SK-N-SH (cell line): ENCODE data around the gene SCNN1A. TPM values are rescaled to one million over a fixed set of nuclear protein-coding genes. Genes with fewer than 3 reads are reported as not detected.

Experiments
- CTCF ChIA-PET: fragments of 300-600, 350-600 bp; formaldehyde crosslinking; extraction: SDS; loops from one replicate; lab custom pipeline; 2021; lab: Yijun Ruan, JAX
- POLR2A ChIA-PET: fragments of 350-600 bp; sonication (Branson Sonifier 250); formaldehyde crosslinking; extraction: SDS; loops from one replicate; lab custom pipeline; 2020; ENCODE audit warnings: antibody characterized with exemption, inconsistent platforms; lab: Yijun Ruan, JAX
- DNase-seq: peaks from one replicate; pipeline ENCODE4 v3.0.0; 2012
- H2AFZ ChIP-seq: fragments of 200-600 bp; sonication (generic); 2 replicates; pipeline ENCODE4 v1.8.1; 2016; ENCODE audit warnings: antibody characterized with exemption, mild to moderate bottlenecking, low read depth
- H3F3A ChIP-seq: fragments of 200-600 bp; sonication (generic); replicated peaks from 2 replicates; pipeline ENCODE3; 2016; ENCODE audit warnings: antibody characterized with exemption, mild to moderate bottlenecking; ENCODE audit not compliant: insufficient read depth
- H3K27ac ChIP-seq, 2 experiments: fragments of 200-500 bp in 1 of 2; fragments of 200-600 bp in 1 of 2; sonication (Bioruptor generic) in 1 of 2; sonication (generic), shearing (Covaris generic) in 1 of 2; 2 replicates each; pipeline versions ENCODE4 v1.5.1 to v1.6.1; 2014 to 2016; ENCODE audit warnings: low read depth in 2 of 2, inconsistent platforms in 1 of 2, low read length in 1 of 2, mild to moderate bottlenecking in 1 of 2, mixed read lengths in 1 of 2
- H3K27me3 ChIP-seq: fragments of 200-600 bp; sonication (generic), shearing (Covaris generic); 2 replicates; pipeline ENCODE4 v1.6.1; 2016; ENCODE audit warnings: mixed run types; ENCODE audit not compliant: insufficient read depth
- H3K36me3 ChIP-seq, 2 experiments: fragments of 200-500 bp in 1 of 2; fragments of 200-600 bp in 1 of 2; sonication (Bioruptor generic) in 1 of 2; sonication (generic) in 1 of 2; replicated peaks in 1 of 2; 2 replicates each; pipeline versions ENCODE3 to v1.5.1; 2014 to 2016; ENCODE audit warnings: low read length in 1 of 2, mild to moderate bottlenecking in 1 of 2; ENCODE audit not compliant: insufficient read depth in 2 of 2, control insufficient read depth in 1 of 2
- H3K4me1 ChIP-seq, 2 experiments: fragments of 200-500 bp in 1 of 2; fragments of 200-600 bp in 1 of 2; sonication (Bioruptor generic) in 1 of 2; sonication (generic), shearing (Covaris generic) in 1 of 2; 2 replicates each; pipeline versions ENCODE4 v1.5.1 to v1.6.1; 2014 to 2016; ENCODE audit warnings: low read depth in 1 of 2, low read length in 1 of 2, mixed run types in 1 of 2; ENCODE audit not compliant: insufficient read depth in 2 of 2, control insufficient read depth in 1 of 2
- H3K4me2 ChIP-seq: fragments of 200-600 bp; sonication (generic), shearing (Covaris generic); 2 replicates; pipeline ENCODE4 v1.6.1; 2017; ENCODE audit warnings: mixed run types
- H3K4me3 ChIP-seq, 2 experiments: fragments of 200-500 bp in 1 of 2; fragments of 200-600 bp in 1 of 2; sonication (Bioruptor generic) in 1 of 2; sonication (generic), shearing (Covaris generic) in 1 of 2; 2 replicates each; pipeline versions ENCODE4 v1.5.1 to v1.8.1; 2014 to 2016; ENCODE audit warnings: low read depth in 2 of 2, inconsistent platforms in 1 of 2, low read length in 1 of 2, mild to moderate bottlenecking in 1 of 2, mixed read lengths in 1 of 2, moderate library complexity in 1 of 2
- H3K79me2 ChIP-seq: fragments of 200-600 bp; sonication (generic); 2 replicates; pipeline ENCODE4 v1.8.1; 2017; ENCODE audit warnings: mild to moderate bottlenecking; ENCODE audit not compliant: insufficient read depth
- H3K9ac ChIP-seq: fragments of 200-600 bp; sonication (generic); 2 replicates; pipeline ENCODE4 v1.6.1; 2017; ENCODE audit warnings: mixed run types
- H3K9me2 ChIP-seq: fragments of 200-600 bp; sonication (generic); 2 replicates; pipeline ENCODE4 v1.6.1; 2017; ENCODE audit warnings: mixed run types
- H3K9me3 ChIP-seq: fragments of 200-600 bp; sonication (generic); 2 replicates; pipeline ENCODE4 v1.6.1; 2017; ENCODE audit warnings: mixed run types, mild to moderate bottlenecking, moderate library complexity
- H4K20me1 ChIP-seq: fragments of 200-600 bp; sonication (generic); 2 replicates; pipeline ENCODE4 v1.6.1; 2017; ENCODE audit warnings: mild to moderate bottlenecking, mixed run types; ENCODE audit not compliant: insufficient read depth
- FOSL2 ChIP-seq: IDR thresholded peaks from 2 replicates; pipeline ENCODE4 v1.4.0; 2012; ENCODE audit warnings: low read depth, mild to moderate bottlenecking, moderate library complexity, borderline replicate concordance
- FOXJ3 ChIP-seq: sonication (generic); formaldehyde crosslinking; IDR thresholded peaks from 2 replicates; pipeline ENCODE4 v1.5.1; 2020; ENCODE audit warnings: mild to moderate bottlenecking, missing genetic modification reagents
- FOXM1 ChIP-seq: IDR thresholded peaks from 2 replicates; pipeline ENCODE4 v1.4.0; 2012; ENCODE audit warnings: low read depth, mild to moderate bottlenecking
- GABPA ChIP-seq: IDR thresholded peaks from 2 replicates; pipeline ENCODE4 v1.4.0; 2012; ENCODE audit warnings: low read depth, mild to moderate bottlenecking
- MEF2A ChIP-seq: IDR thresholded peaks from 2 replicates; pipeline ENCODE4 v1.4.0; 2012; ENCODE audit warnings: low read depth, borderline replicate concordance
- NFIC ChIP-seq: IDR thresholded peaks from 2 replicates; pipeline ENCODE4 v1.4.0; 2012; ENCODE audit warnings: borderline replicate concordance
- POLR2AphosphoS5 ChIP-seq: IDR thresholded peaks from 2 replicates; pipeline ENCODE4 v1.6.1; 2012; ENCODE audit warnings: low read depth, low read length
- RCOR1 ChIP-seq: fragments of 150-350 bp; IDR thresholded peaks from 2 replicates; pipeline ENCODE4 v1.6.1; 2017; ENCODE audit warnings: antibody characterized with exemption, low read length
- SMC3 ChIP-seq: IDR thresholded peaks from 2 replicates; pipeline ENCODE4 v1.6.1; 2012; ENCODE audit warnings: low read depth, low read length, improper control_type of control experiment
- TCF12 ChIP-seq: IDR thresholded peaks from 2 replicates; pipeline ENCODE4 v1.4.0; 2012
- TEAD4 ChIP-seq: IDR thresholded peaks from 2 replicates; pipeline ENCODE4 v1.4.0; 2012; ENCODE audit warnings: mild to moderate bottlenecking, borderline replicate concordance; ENCODE audit not compliant: insufficient read depth
- YY1 ChIP-seq: IDR thresholded peaks from 2 replicates; pipeline ENCODE4 v1.4.0; 2012; ENCODE audit warnings: low read depth, mild to moderate bottlenecking
- WGBS: methylation state at CpG from one replicate; pipeline ENCODE4 v1.1.6; 2017; ENCODE audit warnings: low lambda C conversion rate; 5-methylcytosine and 5-hydroxymethylcytosine counted together
- polyA plus RNA-seq, 3 experiments: library from polyadenylated mRNA; depleted of rRNA; stranded (reverse); fragments of >200 nt; gene quantifications; 2 replicates each; pipeline ENCODE4 v1.2.3, GENCODE V29; 2012
- TF ChIP-seq, protein P1 (sequence below): IDR thresholded peaks from 2 replicates; pipeline ENCODE4; 2012
- TF ChIP-seq, protein P2 (sequence below): fragments of 150-350 bp; IDR thresholded peaks from 2 replicates; pipeline ENCODE4 v1.6.1; 2017; ENCODE audit warnings: antibody characterized with exemption, low read length, low read depth, borderline replicate concordance
- TF ChIP-seq, protein P3 (sequence below): fragments of 200-600 bp; sonication (generic); IDR thresholded peaks from 2 replicates; pipeline ENCODE4 v1.6.1; 2017; ENCODE audit warnings: antibody characterized with exemption, mild to moderate bottlenecking, moderate library complexity
- TF ChIP-seq, protein P4 (sequence below): IDR thresholded peaks from 2 replicates; pipeline ENCODE4 v1.4.0; 2012; ENCODE audit warnings: low read depth, borderline replicate concordance
- TF ChIP-seq, protein P5 (sequence below): IDR thresholded peaks from 2 replicates; pipeline ENCODE4 v1.4.0; 2012; ENCODE audit warnings: low read depth, borderline replicate concordance
- TF ChIP-seq, protein P6 (sequence below): fragments of 150-350 bp; IDR thresholded peaks from 2 replicates; pipeline ENCODE4 v1.6.1; 2016; ENCODE audit warnings: mild to moderate bottlenecking, low read depth, low read length

SCNN1A gene
- polyA plus RNA-seq, 1 of the 3 experiments (the other 2 are of a cell fraction), result 1.6 TPM

DNA sequence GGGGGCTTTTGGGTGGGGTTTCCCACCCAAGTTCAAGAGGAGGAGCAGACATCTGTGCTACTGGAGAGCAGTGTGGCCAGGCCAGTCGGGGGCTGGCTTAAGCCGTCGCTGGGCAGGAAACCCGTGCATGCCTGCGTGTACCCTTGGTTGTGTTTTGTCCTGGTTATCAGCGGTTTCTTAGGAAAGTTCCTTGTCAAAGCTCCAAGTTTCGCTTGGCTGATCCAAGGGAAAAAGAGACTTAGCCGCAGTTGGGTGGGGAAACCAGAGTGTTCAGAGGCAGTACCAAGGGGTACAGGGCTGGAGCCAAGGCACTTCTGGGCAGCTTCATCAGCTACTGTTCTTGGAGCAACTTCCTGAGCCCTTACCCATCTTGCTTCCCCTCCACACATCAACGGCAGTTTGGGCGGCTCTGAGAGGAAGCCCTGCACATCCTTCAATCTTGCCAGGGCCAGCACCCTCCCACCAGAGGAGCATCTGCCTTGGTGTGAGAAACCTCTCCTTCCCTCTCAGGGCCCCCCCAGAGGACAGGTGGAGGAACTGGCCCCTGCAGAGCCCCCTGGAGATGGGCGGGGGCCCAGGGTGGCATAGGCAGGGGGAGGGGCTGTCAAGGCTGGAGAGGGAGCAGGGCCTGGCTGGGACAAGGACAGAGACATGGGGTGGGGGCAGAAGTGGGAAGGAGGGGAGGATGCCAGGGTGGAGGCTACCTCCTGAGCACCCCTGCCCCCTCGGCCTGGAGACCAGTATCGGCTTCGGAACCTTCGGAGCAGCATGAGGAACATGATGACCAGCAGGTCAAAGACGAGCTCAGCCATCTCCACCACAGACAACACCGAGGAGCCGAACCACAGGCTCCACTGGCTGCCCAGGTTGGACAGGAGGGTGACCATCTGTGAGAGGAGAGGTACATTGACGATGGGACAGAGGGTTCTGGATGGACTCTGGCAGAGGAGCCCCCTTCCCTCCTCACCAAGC, 27.7 kb downstream of the SCNN1A start:
- peaks cover 2 to 9% of the 10 kb centered on the region in 2 experiments; a peak in 3 of 4 replicates for H3K4me1 ChIP-seq
- no peaks in the 10 kb centered on the region for H3K9me2 ChIP-seq
- H3K9ac ChIP-seq, result no peak overlapping the region
- H4K20me1 ChIP-seq, result no peaks in the 10 kb centered on the region
- DNase-seq, result no peak
- no peaks in the 10 kb centered on the region for H3K9me3 ChIP-seq
- H3F3A ChIP-seq, result no peaks in the 10 kb centered on the region
- H3K4me2 ChIP-seq, result no peak overlapping the region
- WGBS, result 87% methylated on average over 19 of the region's 19 CpGs
- peaks cover 1% of the 10 kb centered on the region; the same call in 1 of the 2 replicates for H3K79me2 ChIP-seq
- H2AFZ ChIP-seq, result no peak overlapping the region
- no peak overlapping the region for H3K4me3 ChIP-seq
- H3K36me3 ChIP-seq, result no peaks in the 10 kb centered on the region
- no peak overlapping the region for H3K27ac ChIP-seq
- POLR2A ChIA-PET, result no interaction called here
- TF ChIP-seq YY1, result no peak
- TF ChIP-seq, protein P1, sequence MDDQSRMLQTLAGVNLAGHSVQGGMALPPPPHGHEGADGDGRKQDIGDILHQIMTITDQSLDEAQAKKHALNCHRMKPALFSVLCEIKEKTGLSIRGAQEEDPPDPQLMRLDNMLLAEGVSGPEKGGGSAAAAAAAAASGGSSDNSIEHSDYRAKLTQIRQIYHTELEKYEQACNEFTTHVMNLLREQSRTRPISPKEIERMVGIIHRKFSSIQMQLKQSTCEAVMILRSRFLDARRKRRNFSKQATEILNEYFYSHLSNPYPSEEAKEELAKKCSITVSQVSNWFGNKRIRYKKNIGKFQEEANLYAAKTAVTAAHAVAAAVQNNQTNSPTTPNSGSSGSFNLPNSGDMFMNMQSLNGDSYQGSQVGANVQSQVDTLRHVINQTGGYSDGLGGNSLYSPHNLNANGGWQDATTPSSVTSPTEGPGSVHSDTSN, result no peak
- TF ChIP-seq RCOR1, result no peak
- TF ChIP-seq, protein P2, sequence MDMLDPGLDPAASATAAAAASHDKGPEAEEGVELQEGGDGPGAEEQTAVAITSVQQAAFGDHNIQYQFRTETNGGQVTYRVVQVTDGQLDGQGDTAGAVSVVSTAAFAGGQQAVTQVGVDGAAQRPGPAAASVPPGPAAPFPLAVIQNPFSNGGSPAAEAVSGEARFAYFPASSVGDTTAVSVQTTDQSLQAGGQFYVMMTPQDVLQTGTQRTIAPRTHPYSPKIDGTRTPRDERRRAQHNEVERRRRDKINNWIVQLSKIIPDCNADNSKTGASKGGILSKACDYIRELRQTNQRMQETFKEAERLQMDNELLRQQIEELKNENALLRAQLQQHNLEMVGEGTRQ, result no peak
- TF ChIP-seq, protein P3, sequence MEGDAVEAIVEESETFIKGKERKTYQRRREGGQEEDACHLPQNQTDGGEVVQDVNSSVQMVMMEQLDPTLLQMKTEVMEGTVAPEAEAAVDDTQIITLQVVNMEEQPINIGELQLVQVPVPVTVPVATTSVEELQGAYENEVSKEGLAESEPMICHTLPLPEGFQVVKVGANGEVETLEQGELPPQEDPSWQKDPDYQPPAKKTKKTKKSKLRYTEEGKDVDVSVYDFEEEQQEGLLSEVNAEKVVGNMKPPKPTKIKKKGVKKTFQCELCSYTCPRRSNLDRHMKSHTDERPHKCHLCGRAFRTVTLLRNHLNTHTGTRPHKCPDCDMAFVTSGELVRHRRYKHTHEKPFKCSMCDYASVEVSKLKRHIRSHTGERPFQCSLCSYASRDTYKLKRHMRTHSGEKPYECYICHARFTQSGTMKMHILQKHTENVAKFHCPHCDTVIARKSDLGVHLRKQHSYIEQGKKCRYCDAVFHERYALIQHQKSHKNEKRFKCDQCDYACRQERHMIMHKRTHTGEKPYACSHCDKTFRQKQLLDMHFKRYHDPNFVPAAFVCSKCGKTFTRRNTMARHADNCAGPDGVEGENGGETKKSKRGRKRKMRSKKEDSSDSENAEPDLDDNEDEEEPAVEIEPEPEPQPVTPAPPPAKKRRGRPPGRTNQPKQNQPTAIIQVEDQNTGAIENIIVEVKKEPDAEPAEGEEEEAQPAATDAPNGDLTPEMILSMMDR, result no peak
- TF ChIP-seq POLR2AphosphoS5, result no peak
- no peak for TF ChIP-seq FOXJ3 (CRISPR knock-in tag)
- TF ChIP-seq, protein P4, sequence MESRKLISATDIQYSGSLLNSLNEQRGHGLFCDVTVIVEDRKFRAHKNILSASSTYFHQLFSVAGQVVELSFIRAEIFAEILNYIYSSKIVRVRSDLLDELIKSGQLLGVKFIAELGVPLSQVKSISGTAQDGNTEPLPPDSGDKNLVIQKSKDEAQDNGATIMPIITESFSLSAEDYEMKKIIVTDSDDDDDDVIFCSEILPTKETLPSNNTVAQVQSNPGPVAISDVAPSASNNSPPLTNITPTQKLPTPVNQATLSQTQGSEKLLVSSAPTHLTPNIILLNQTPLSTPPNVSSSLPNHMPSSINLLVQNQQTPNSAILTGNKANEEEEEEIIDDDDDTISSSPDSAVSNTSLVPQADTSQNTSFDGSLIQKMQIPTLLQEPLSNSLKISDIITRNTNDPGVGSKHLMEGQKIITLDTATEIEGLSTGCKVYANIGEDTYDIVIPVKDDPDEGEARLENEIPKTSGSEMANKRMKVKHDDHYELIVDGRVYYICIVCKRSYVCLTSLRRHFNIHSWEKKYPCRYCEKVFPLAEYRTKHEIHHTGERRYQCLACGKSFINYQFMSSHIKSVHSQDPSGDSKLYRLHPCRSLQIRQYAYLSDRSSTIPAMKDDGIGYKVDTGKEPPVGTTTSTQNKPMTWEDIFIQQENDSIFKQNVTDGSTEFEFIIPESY, result no peak
- TF ChIP-seq SMC3, result no peak
- no peak for TF ChIP-seq NFIC
- no peak for TF ChIP-seq FOXM1
- TF ChIP-seq TCF12, result no peak
- TF ChIP-seq MEF2A, result no peak
- TF ChIP-seq, protein P5, sequence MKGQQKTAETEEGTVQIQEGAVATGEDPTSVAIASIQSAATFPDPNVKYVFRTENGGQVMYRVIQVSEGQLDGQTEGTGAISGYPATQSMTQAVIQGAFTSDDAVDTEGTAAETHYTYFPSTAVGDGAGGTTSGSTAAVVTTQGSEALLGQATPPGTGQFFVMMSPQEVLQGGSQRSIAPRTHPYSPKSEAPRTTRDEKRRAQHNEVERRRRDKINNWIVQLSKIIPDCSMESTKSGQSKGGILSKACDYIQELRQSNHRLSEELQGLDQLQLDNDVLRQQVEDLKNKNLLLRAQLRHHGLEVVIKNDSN, result no peak
- TF ChIP-seq, protein P6, sequence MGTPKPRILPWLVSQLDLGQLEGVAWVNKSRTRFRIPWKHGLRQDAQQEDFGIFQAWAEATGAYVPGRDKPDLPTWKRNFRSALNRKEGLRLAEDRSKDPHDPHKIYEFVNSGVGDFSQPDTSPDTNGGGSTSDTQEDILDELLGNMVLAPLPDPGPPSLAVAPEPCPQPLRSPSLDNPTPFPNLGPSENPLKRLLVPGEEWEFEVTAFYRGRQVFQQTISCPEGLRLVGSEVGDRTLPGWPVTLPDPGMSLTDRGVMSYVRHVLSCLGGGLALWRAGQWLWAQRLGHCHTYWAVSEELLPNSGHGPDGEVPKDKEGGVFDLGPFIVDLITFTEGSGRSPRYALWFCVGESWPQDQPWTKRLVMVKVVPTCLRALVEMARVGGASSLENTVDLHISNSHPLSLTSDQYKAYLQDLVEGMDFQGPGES, result no peak
- no peak for TF ChIP-seq FOSL2
- TF ChIP-seq TEAD4, result no peak
- TF ChIP-seq GABPA, result no peak
- TF ChIP-seq, all 33 proteins: peak for 0
- no peaks in the 10 kb centered on the region for H3K27me3 ChIP-seq
- CTCF ChIA-PET, result no interaction called here
